Hematopoietic multipotent progenitor cell treated with erythropoietin and hydrocortisone succinate and interleukin-3 and kit ligand, for 17 days (in vitro differentiated cells): Measurements from ENCODE around the gene STX4.

Experiments used
- DNase-seq: peaks from one replicate; pipeline ENCODE4 v3.0.0-alpha.2; 2015; ENCODE audit warnings: low spot score

STX4 gene

GRCh38 chr16:31020536-31020935 is 12.8 kb upstream of the STX4 start:
- no peak for DNase-seq

GRCh38 chr16:31022544-31023251 is 10.7 kb upstream of the STX4 start:
- DNase-seq: no peak

GRCh38 chr16:31023252-31023602 is 10.1 kb upstream of the STX4 start:
- no peak for DNase-seq

DNA sequence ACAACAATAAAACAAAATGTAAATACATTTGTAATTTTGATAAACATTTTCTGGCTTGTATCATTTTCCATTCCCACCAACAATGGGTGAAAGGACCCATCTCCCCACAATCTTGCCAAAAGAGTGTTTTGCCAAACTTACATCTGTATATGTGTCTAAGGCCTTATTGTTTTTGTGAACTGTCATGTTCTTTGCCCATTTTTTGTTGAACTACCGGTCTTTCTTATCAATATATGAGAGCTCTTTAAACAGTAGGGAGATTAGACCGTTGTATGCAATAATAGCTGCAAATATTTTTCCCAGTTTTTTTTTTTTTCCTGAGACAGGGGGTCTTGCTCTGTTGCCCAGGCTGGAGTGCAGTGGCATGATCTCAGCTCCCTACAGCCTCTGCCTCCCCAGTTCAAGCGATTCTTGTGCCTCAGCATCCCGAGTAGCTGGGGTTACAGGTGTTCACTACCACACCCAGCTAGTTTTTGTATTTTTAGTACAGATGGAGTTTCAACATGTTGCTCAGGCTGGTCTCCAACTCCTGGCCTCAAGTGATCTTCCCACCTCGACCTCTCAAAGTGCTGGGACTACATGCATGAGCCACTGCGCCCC is 9.6 kb upstream of the STX4 start:
- DNase-seq: no peak

DNA sequence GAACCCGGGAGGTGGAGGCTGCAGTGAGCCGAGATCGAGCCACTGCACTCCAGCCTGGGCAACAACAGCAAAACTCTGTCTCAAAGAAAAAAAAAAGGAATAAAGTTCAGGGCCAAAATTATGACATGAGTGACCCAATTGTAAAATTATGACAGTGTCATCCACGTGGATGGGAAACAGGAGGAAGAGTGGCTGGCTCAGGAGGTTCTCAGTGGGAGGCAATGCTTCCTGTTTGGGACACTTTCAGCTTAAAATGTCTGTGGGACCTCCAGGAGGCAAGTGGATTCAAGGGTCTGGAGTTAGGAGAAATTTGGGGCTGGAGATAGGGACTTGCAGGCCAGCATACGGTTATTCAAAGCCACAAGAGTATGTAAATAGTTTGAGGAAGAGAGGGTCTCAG is 8.0 kb upstream of the STX4 start:
- DNase-seq: no peak

DNA sequence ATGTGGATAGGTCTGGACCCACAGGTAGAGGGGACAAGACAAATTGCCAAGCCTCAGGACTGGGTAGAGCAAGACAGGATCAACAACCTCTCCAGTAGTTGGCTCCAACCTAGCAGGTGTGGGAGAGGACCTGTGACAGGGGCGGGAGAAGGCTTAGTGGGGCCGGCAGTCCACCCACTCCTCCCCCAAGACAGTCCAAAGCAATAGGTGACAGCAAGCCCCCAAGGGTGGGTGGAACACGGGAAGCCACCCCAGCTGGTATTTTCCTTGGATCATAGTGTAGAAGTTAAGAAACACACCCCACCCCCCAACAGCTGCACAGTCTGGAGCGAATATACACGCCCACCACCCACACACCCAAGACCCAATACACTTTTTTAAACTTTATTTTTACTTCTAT is 4.1 kb upstream of the STX4 start:
- DNase-seq: no peak

DNA sequence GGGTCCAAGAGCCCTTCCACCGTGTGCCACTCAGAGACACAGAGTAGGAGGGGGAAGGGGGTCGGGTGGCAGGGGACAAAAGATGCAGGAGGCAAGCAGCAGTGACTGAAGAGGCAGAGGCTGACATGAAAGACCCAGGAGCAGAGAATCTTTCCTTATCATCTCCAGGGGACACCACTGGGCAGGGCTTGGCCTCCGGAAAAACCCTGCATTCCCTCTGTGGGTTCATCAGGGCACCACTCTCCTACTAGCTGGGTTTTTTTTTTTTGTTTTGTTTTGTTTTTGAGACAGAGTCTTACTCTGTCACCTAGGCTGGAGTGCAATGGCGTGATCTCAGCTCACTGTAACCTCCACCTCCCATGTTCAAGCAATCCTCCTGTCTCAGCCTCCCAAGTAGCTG is 2.1 kb upstream of the STX4 start:
- peak; percentile 36 for DNase-seq

DNA sequence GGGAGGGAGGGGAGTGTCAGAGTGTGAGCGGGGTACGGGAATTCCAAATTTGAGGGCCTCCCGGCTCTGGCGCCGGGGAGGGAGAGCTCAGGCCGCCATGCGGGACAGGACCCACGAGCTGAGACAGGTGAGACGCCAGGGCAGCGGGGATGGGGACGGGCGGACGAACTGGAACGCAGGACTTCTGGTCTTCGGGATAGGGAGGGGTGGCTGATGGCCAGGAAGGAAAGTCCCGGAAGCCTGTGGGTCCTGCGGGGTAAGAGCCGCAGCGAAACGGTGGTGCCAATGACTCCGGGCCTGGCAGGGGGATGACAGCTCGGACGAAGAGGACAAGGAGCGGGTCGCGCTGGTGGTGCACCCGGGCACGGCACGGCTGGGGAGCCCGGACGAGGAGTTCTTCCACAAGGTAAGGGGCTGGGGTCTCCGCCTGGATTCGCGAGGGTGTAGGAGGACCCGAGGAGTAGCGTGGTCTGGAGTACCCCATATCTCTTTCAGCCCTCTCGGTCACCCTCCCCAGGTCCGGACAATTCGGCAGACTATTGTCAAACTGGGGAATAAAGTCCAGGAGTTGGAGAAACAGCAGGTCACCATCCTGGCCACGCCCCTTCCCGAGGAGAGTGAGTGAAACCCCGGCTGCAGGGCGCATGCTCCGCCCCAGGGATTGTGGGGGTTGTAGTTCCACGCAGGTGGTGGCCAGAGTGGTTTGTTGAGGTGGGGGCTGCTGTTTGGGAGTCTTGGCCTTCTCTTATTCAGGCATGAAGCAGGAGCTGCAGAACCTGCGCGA is 543 bp downstream of the STX4 start:
- peak; percentile 96 for DNase-seq

GRCh38 chr16:31036691-31037090 is 3.3 kb downstream of the STX4 start:
- DNase-seq: no peak

- DNase-seq: no peak
Observed at GRCh38 chr16:31038993-31039392, 5.6 kb downstream of the STX4 start.

- DNase-seq: no peak
Observed at GRCh38 chr16:31042866-31043265, 9.5 kb downstream of the STX4 start.

GRCh38 chr16:31043352-31043751 is 10.0 kb downstream of the STX4 start:
- DNase-seq: no peak

DNA sequence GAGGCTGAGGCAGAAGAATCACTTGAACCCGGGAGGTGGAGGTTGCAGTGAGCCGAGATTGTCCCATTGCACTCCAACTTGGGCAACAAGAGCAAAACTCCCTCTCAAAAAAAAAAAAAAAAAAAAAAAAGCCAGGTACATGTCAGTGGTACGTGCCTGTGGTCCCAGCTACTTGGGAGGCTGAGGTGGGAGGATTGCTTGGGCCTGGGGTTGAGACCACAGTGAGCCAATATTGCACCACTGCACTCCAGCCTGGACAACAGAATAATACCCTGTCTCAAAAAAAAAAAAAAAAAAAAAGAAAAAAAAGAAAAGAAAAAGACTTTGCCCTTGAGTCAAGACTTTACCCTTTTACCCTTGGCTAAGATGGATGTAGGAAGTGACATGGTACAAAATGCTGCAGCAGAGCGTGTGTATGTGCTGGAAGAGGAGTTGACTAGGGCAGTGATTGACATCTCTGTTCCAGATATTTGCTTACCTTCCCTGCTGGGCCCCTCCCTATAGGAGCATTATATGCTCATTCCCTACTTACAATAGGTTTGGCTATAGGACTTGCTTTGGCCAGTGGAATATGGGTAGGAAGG is 10.6 kb downstream of the STX4 start:
- no peak for DNase-seq

DNA sequence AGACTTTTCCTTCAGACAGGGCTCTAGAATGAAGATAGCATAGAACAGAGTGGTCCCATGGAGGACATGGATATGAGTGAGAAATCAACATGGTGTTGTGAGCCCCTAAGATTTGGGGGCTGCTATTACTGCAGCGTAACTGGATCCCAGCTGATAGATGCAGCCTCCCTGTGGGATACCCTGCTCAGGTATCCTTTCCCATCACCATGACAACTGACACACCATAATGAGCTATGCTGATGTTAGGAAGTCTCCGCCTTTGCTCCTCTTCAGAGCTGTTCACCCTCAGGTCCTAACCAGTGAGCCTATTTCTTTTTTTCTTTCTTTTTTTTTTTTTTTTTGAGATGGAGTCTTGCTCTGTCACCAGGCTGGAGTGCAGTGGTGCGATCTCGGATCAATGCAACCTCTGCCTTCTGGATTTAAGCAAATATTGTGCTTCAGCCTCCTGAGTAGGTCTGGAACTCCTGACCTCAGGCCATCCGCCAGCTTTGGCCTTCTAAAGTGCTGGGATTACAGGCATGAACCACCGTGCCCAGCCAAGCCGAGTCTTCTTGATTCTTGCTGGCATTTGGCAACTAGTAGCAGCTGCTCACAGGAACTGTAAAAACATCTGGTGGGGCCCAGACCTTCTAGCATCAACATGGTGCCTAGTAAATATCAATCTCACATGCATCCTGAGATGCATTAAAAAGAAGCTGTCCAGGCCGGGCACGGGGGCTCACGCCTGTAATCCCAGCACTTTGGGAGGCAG is 17.1 kb downstream of the STX4 start:
- no peak for DNase-seq

DNA sequence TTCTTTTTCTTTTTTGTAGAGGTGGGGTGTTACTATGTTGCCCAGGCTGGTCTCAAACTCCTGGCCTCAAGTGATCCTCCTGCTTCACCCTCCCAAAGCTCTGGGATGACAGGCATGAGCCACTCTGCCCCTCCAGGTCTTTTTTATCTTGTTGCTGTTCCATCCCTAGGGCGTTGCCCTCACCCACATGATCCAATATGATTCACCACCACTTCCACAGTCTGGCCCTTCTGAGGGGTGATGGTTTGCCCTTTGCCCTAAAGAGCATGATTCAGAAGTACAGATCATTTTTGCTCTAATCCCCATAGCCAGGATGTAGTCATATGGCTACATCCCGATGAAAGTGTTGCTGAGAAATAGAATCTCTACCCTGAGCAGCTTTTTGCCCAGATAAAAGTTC is 18.8 kb downstream of the STX4 start:
- DNase-seq: peak; percentile 39

GRCh38 chr16:31055613-31056012 is 22.3 kb downstream of the STX4 start:
- no peak for DNase-seq

DNA sequence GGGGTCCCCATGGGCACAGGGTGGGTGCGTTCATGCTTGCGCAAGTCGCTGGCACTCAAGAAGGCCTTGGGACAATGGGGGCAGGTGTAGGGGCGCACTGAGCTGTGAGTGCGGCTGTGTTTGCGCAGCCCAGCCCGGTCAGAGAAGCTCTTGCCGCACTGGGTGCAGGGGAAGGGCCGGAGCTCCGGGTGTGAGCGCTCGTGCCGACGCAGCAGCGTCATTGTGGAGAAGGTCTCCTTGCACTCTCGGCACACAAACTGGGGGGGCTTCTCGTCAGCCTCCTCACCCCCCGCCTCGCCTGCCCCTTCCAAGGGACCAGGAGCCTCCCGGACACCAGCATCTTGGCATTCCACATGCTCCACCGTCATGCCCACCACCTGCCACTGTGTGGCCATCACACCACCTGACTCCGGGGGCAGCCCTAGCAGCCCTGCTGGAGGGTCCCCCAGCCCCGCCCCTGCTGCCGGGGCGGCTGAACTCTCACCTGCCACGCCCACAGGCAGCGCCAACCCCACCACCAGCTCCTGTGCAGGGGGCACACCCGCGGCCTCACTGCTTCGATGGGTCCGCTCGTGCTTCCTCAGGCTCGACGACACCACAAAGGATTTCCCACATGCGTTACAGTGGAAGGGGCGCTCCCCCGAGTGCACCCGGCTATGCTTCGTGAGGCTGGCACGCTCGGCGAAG is 27.9 kb downstream of the STX4 start:
- no peak for DNase-seq

GRCh38 chr16:31061813-31062440 is 28.6 kb downstream of the STX4 start:
- no peak for DNase-seq

DNA sequence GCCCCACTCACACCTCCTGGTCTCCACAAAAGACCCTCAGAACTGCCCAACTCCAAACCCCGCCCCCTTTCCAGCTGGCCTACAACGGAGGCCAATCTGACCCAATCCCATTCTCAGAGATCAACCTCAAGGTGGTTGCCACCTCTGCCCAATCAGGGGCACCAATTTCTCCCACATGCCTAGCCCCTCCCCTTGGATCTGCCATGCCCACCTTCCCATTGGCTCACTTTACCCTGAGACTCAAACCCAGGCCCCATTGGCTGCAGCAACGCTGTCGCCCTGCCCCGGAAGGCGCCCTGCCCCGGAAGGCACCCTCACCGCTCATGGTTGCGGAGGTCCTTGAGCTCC is 30.1 kb downstream of the STX4 start:
- no peak for DNase-seq

DNA sequence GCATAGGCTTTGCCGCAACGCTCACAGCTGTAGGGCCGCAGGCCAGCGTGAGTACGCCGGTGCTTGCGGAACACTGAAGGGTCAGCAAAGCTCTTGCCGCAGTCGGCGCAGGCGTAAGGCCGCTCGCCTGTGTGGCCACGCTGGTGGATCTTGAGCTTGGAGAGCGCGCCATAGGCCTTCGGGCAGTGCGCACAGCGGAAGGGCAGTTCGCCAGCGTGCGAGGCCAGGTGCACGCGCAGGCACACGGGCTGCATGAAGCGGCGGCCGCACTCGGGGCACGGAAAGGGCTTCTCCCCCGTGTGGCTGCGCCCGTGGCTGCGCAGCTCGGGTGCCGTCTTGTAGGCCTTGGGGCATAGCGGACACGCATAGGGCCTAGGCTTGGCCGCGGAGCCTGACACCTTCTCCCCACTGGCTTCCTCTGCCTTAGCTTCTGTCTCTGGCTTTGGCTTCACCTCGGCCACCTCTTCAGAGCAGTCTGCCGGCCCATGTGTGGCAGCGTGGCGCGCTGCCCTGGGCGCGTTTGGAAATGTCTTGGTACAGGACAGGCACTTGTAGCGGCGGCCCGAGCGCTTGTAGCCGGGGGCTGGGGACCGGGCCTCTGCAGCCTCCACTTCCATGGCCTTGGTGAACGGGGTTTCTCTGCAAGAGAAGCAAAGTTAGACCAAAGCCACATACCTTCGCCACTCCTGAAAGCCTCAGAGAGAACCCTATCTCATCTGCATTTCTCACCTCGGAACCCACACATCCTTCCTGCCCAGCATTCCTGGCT is 30.7 kb downstream of the STX4 start:
- no peak for DNase-seq
